NCI-H1092 treated with DMSO at 0.1 percent for 48 hours (cell line): ENCODE measurements around the gene RUNDC3A.
A peak's percentile ranks its signal among the peaks of the same experiment; 100 is the strongest.
"Not testable (repeated sequence)": the region's sequence is repeated elsewhere in the genome, so short reads cannot be mapped to it uniquely, and the experiment has no call there.

Source experiments
- DNase-seq: peaks from one replicate; lab custom pipeline; 2025; lab: John Stamatoyannopoulos, UW

Gene RUNDC3A

GRCh38 chr17:44318077-44318892 is 9.9 kb downstream of the RUNDC3A start:
- DNase-seq, result no peak

GRCh38 chr17:44320066-44320465 is 11.7 kb downstream of the RUNDC3A start:
- no peak for DNase-seq

GRCh38 chr17:44321246-44322120 is 13.1 kb downstream of the RUNDC3A start:
- DNase-seq, result no peak

- no peak for DNase-seq
Observed at GRCh38 chr17:44322236-44322895, 14.0 kb downstream of the RUNDC3A start.

GRCh38 chr17:44323359-44324091 is 15.1 kb downstream of the RUNDC3A start:
- DNase-seq, result no peak

- DNase-seq, result no peak
Observed at GRCh38 chr17:44324092-44324570, 15.7 kb downstream of the RUNDC3A start.

GRCh38 chr17:44324571-44325275 is 16.3 kb downstream of the RUNDC3A start, which contains the start of gene SLC25A39:
Gene SLC25A39, minus strand, starts transcription at chr17:44324823. Its CDS starts 1,261 bp downstream, at chr17:44323562.
- DNase-seq, result peak; percentile 83

GRCh38 chr17:44326861-44327444 is 18.6 kb downstream of the RUNDC3A start:
- DNase-seq, result peak; percentile 96

- no peak for DNase-seq
Observed at GRCh38 chr17:44327715-44328449, 19.5 kb downstream of the RUNDC3A start.

GRCh38 chr17:44329516-44329915 is 21.1 kb downstream of the RUNDC3A start:
- not testable (repeated sequence) for DNase-seq

GRCh38 chr17:44330263-44330662 is 21.9 kb downstream of the RUNDC3A start:
- DNase-seq, result not testable (repeated sequence)

GRCh38 chr17:44331249-44331760 is 22.9 kb downstream of the RUNDC3A start:
- peak; percentile 52 for DNase-seq

GRCh38 chr17:44333371-44333770 is 25.0 kb downstream of the RUNDC3A start:
- no peak for DNase-seq

GRCh38 chr17:44334315-44334714 is 25.9 kb downstream of the RUNDC3A start:
- DNase-seq, result no peak

- DNase-seq, result no peak
Observed at GRCh38 chr17:44334727-44335126, 26.3 kb downstream of the RUNDC3A start.

GRCh38 chr17:44335564-44335963 is 27.2 kb downstream of the RUNDC3A start:
- DNase-seq, result no peak

- no peak for DNase-seq
Observed at GRCh38 chr17:44335968-44336367, 27.6 kb downstream of the RUNDC3A start.

- no peak for DNase-seq
Observed at GRCh38 chr17:44338702-44339101, 30.3 kb downstream of the RUNDC3A start.

GRCh38 chr17:44340553-44340952 is 32.2 kb downstream of the RUNDC3A start:
- not testable (repeated sequence) for DNase-seq
